Calu3 (cell line): Measurements from ENCODE around the gene NCBP2. TPM values are rescaled to one million over a fixed set of nuclear protein-coding genes. Genes with fewer than 3 reads are reported as not detected.

Experiments
- BruUV-seq: library from RNA; stranded (reverse); fragments of 400-500 nt; replicated peaks from 2 replicates; lab custom pipeline; 2021; lab: Mats Ljungman, UMichigan
- CTCF ChIA-PET: fragments of 300-600 bp; sonication (Branson Sonifier 250); formaldehyde crosslinking; loops from one replicate; lab custom pipeline; 2022; ENCODE audit warnings: antibody characterized with exemption; lab: Charles Lee
- DNase-seq: peaks from one replicate; pipeline ENCODE4 v3.0.0; 2022
- H3K27ac Mint-ChIP-seq: one replicate; pipeline ENCODE4 v1.8.0; 2022; ENCODE audit warnings: mixed read lengths; ENCODE audit not compliant: unreplicated experiment
- H3K27me3 Mint-ChIP-seq: one replicate; pipeline ENCODE4 v1.8.0; 2022; ENCODE audit warnings: mixed read lengths; ENCODE audit not compliant: unreplicated experiment
- H3K36me3 Mint-ChIP-seq: one replicate; pipeline ENCODE4 v1.8.0; 2022; ENCODE audit warnings: mild to moderate bottlenecking, moderate library complexity, mixed read lengths; ENCODE audit not compliant: insufficient read depth, unreplicated experiment
- H3K4me1 Mint-ChIP-seq: one replicate; pipeline ENCODE4 v1.8.0; 2022; ENCODE audit warnings: mild to moderate bottlenecking, low read depth, mixed read lengths; ENCODE audit not compliant: unreplicated experiment
- H3K4me3 Mint-ChIP-seq: one replicate; pipeline ENCODE4 v1.8.0; 2022; ENCODE audit warnings: mild to moderate bottlenecking, low read depth, moderate library complexity, mixed read lengths; ENCODE audit not compliant: unreplicated experiment
- H3K9me3 Mint-ChIP-seq: one replicate; pipeline ENCODE4 v1.8.0; 2022; ENCODE audit warnings: low read depth, mixed read lengths; ENCODE audit not compliant: unreplicated experiment
- intact Hi-C: fragments of 100-400 bp; cut with micrococcal nuclease; formaldehyde crosslinking; loops from one replicate; pipeline ENCODE4 v1.10.0; 2022; ENCODE audit not compliant: unreplicated experiment
- total RNA-seq: library from RNA; stranded (reverse); gene quantifications from 2 replicates; pipeline ENCODE4 v1.2.3, GENCODE V29; 2022
- TF ChIP-seq, protein P1 (sequence below): fragments of 200-600 bp; IDR thresholded peaks from one replicate; pipeline ENCODE4 v1.8.0; 2022; ENCODE audit warnings: antibody characterized with exemption; ENCODE audit not compliant: unreplicated experiment

Gene NCBP2
- total RNA-seq, 1 experiment from 2014 or later, result 67.1 TPM

DNA sequence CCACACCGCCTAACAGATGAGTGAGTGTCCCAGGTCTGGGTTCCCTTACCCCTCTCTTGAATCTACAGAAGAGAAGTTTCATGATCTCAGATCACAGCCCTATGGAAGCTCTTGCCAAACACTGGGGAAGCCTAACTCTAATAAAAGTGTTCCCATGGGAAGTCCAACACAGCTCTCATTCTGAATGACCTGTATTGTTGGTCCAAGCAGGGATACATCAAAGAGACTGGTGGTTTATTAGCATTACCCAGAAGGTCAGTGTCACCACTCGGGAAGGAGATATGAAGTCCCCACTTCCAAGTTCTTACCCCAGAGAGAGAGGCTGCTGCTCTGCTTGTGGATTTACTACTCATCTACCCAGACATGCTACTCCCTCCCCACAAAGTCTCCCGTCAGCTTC lies 9.0 kb upstream of the NCBP2 start:
- Mint-ChIP-seq H3K9me3 (no peaks in the 10 kb centered on the region), H3K27me3 (no peaks in the 10 kb centered on the region), H3K36me3 (peaks cover 13% of the 10 kb centered on the region), H3K4me1 (no peaks in the 10 kb centered on the region), H3K4me3 (no peak overlapping the region), H3K27ac (no peak overlapping the region)
- CTCF ChIA-PET, result no interaction called here
- no peak for DNase-seq
- intact Hi-C loops, result no loop called here
- TF ChIP-seq, protein P1, sequence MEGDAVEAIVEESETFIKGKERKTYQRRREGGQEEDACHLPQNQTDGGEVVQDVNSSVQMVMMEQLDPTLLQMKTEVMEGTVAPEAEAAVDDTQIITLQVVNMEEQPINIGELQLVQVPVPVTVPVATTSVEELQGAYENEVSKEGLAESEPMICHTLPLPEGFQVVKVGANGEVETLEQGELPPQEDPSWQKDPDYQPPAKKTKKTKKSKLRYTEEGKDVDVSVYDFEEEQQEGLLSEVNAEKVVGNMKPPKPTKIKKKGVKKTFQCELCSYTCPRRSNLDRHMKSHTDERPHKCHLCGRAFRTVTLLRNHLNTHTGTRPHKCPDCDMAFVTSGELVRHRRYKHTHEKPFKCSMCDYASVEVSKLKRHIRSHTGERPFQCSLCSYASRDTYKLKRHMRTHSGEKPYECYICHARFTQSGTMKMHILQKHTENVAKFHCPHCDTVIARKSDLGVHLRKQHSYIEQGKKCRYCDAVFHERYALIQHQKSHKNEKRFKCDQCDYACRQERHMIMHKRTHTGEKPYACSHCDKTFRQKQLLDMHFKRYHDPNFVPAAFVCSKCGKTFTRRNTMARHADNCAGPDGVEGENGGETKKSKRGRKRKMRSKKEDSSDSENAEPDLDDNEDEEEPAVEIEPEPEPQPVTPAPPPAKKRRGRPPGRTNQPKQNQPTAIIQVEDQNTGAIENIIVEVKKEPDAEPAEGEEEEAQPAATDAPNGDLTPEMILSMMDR, result no peak
- BruUV-seq, result no TSS peak

DNA sequence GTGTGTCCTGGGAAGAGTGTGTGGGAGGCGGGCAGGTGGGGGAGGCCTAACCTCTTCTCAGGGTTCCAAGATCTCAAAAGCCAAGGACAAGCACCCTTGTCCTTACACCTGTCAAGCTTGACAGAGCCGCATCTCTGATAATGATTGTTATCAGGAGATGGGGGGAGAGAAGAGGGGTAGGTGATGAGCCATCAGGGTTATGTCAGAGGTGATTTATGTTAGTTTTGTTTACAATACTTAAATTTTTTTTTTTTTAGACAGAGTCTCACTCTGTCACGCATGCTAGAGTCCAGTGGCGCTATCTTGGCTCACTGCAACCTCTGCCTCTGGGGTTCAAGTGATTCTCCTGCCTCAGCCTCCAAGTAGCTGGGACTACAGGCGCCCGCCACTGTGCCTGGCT lies 7.4 kb upstream of the NCBP2 start:
- CTCF ChIA-PET, result no interaction called here
- Mint-ChIP-seq H3K27me3 (no peaks in the 10 kb centered on the region), H3K4me1 (no peaks in the 10 kb centered on the region), H3K27ac (no peak overlapping the region), H3K9me3 (no peaks in the 10 kb centered on the region), H3K4me3 (no peak overlapping the region), H3K36me3 (peaks cover 22% of the 10 kb centered on the region)
- TF ChIP-seq, protein P1, result no peak
- no peak for DNase-seq
- no TSS peak for BruUV-seq
- intact Hi-C loops, result loop anchor here (10.0 kb wide), 1 partner anchor 345 kb away; no protein-coding TSS in a partner anchor

DNA sequence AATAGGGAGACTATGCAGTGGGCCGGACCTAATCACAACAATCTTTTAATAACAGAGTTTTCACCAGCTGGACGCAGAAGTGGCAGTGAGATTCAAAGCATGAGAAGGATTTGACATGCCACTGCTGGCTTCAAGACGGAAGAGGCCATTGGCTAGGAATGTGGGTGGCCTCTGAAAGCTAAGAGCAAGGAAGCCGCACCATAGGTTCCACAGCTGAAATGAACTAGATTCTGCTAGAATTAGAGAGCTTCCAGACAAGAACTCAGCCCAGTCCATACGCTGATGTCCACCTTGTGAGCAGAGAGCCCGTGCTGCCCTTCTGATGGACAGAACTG lies 6.9 kb upstream of the NCBP2 start:
- intact Hi-C loops, result loop anchor here (10.0 kb wide), 1 partner anchor 344 kb away; no protein-coding TSS in a partner anchor
- no peaks in the 10 kb centered on the region for H3K9me3 Mint-ChIP-seq
- BruUV-seq, result no TSS peak
- H3K36me3 Mint-ChIP-seq, result peaks cover 24% of the 10 kb centered on the region
- H3K4me1 Mint-ChIP-seq, result no peaks in the 10 kb centered on the region
- CTCF ChIA-PET, result no interaction called here
- no peak overlapping the region for H3K27ac Mint-ChIP-seq
- no peak for DNase-seq
- no peak overlapping the region for H3K4me3 Mint-ChIP-seq
- no peaks in the 10 kb centered on the region for H3K27me3 Mint-ChIP-seq
- TF ChIP-seq, protein P1, result no peak

DNA sequence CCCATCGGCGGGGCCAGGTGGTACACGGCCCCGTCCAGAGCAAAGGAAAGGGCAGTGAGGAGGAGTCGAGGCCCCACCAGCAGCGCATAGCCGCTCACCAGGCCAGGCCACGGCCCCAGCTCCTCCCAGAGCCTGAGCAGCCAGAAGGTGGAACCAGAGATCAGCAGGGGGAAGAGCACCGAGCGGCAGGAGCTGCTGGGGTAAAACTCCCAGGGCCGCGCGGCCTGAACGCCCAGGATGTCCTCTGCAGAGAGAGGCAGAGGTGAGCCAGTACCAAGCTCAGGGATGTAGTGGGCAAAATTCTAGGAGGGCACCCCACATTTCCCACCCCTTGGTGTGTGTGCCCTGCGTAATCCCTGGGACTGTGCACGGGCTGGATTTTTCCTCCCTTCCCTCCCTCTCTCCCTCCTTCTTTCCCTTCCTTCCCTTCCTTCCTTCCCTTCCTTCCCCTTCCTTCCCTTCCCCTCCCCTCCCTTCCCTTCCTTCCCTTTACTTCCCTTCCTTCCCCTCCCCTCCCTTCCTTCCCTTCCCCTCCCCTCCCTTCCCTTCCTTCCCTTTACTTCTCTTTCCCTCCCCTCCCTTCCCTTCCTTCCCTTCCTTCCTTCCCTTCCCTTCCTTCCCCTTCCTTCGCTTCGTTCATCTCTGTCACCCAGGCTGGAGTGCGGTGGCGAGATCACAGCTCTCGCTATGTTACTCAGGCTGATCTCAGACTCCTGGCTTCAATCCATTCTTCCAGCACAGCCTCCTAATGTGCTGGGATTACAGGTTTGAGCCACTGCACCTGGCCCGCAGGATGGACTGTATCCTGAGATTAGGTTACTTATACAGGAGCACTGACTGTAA lies 6.3 kb upstream of the NCBP2 start:
- Mint-ChIP-seq H3K36me3 (peaks cover 29% of the 10 kb centered on the region), H3K27ac (no peak overlapping the region), H3K9me3 (no peaks in the 10 kb centered on the region), H3K27me3 (no peaks in the 10 kb centered on the region), H3K4me1 (no peaks in the 10 kb centered on the region), H3K4me3 (no peak overlapping the region)
- DNase-seq, result no peak
- TF ChIP-seq, protein P1, result no peak
- CTCF ChIA-PET, result interaction anchor here (0.9 kb wide), 1 partner anchor 11 kb away, joined by 4 read pairs; no protein-coding TSS in a partner anchor
- intact Hi-C loops, result loop anchor here (10.0 kb wide), 1 partner anchor 344 kb away; no protein-coding TSS in a partner anchor
- BruUV-seq, result no TSS peak
